OCI-LY3 (cell line): ENCODE data around the gene GNPDA1.

Experiments used
- H2AFZ ChIP-seq: fragments of 200-600, 300-600 bp; shearing (Covaris generic); 2 replicates; pipeline ENCODE4 v1.6.0; 2014; ENCODE audit warnings: antibody characterized with exemption, low read depth, low read length
- H3K27ac ChIP-seq: fragments of 200-600, 300-600 bp; sonication (generic); 2 replicates; pipeline ENCODE4 v1.5.1; 2014; ENCODE audit warnings: mild to moderate bottlenecking, low read length, moderate library complexity, mixed read lengths
- H3K27me3 ChIP-seq: fragments of 200-600, 300-600 bp; sonication (generic); 2 replicates; pipeline ENCODE4 v1.6.1; 2014; ENCODE audit warnings: low read depth, low read length, mixed read lengths
- H3K36me3 ChIP-seq: fragments of 200-600, 300-600 bp; sonication (generic); replicated peaks from 2 replicates; pipeline ENCODE3; 2014; ENCODE audit warnings: low read depth, low read length, mixed read lengths
- H3K4me1 ChIP-seq: fragments of 300-600, 200-600 bp; sonication (generic); 2 replicates; pipeline ENCODE4 v1.6.1; 2014; ENCODE audit warnings: low read length, mixed read lengths
- H3K4me2 ChIP-seq: fragments of 200-600, 300-600 bp; sonication (generic); 2 replicates; pipeline ENCODE4 v1.6.1; 2014; ENCODE audit warnings: low read length, mixed read lengths
- H3K4me3 ChIP-seq: fragments of 300-600, 200-600 bp; sonication (generic); 2 replicates; pipeline ENCODE4 v1.5.1; 2014; ENCODE audit warnings: antibody characterized with exemption, mild to moderate bottlenecking, low read length, moderate library complexity
- H3K79me2 ChIP-seq: fragments of 300-600, 200-600 bp; shearing (Covaris generic); 2 replicates; pipeline ENCODE4 v1.6.1; 2014; ENCODE audit warnings: mild to moderate bottlenecking, low read length, mixed read lengths
- H3K9ac ChIP-seq: fragments of 300-600, 200-600 bp; shearing (Covaris generic); 2 replicates; pipeline ENCODE4 v1.6.0; 2014; ENCODE audit warnings: mild to moderate bottlenecking, low read length, moderate library complexity
- H3K9me3 ChIP-seq: fragments of 200-600, 300-600 bp; shearing (Covaris generic); 2 replicates; pipeline ENCODE4 v1.6.1; 2014; ENCODE audit warnings: low read length, mixed read lengths; ENCODE audit not compliant: insufficient read depth
- H4K20me1 ChIP-seq: fragments of 200-600, 300-600 bp; sonication (generic); 2 replicates; pipeline ENCODE4 v1.6.1; 2016; ENCODE audit warnings: low read length, mixed read lengths; ENCODE audit not compliant: insufficient read depth
- CTCF ChIP-seq: fragments of 200-600, 300-600 bp; sonication (generic); IDR thresholded peaks from 2 replicates; pipeline ENCODE4 v1.5.1; 2014; ENCODE audit warnings: antibody characterized with exemption, low read length, low read depth
- EZH2phosphoT487 ChIP-seq: fragments of 200-600 bp; shearing (Covaris generic); IDR thresholded peaks from 2 replicates; pipeline ENCODE4 v1.6.1; 2018; ENCODE audit warnings: antibody characterized with exemption, mixed run types, low read depth

The GNPDA1 gene

GRCh38 chr5:141961466-141961865 is 51.4 kb downstream of the GNPDA1 start:
- Histone ChIP-seq H3K27me3 (no peaks in the 10 kb centered on the region), H3K4me2 (no peak overlapping the region), H3K9ac (no peak overlapping the region), H3K9me3 (no peaks in the 10 kb centered on the region), H3K4me3 (no peak overlapping the region), H4K20me1 (no peaks in the 10 kb centered on the region), H3K79me2 (no peaks in the 10 kb centered on the region), H3K36me3 (no peaks in the 10 kb centered on the region), H2AFZ (peak overlapping the region; percentile 68), H3K27ac (no peak overlapping the region), H3K4me1 (peaks cover 12% of the 10 kb centered on the region)
- TF ChIP-seq CTCF (no peak), EZH2phosphoT487 (no peak)

- TF ChIP-seq CTCF (peak; percentile 78), EZH2phosphoT487 (no peak)
- peaks cover 10% of the 10 kb centered on the region for H3K4me1 ChIP-seq
- peak overlapping the region; percentile 65 for H3K4me2 ChIP-seq
- no peaks in the 10 kb centered on the region for H3K36me3 ChIP-seq
- H3K9me3 ChIP-seq, result no peaks in the 10 kb centered on the region
- H3K9ac ChIP-seq, result peak overlapping the region; percentile 17; the same call in 1 of the 2 replicates
- H4K20me1 ChIP-seq, result no peaks in the 10 kb centered on the region
- H3K79me2 ChIP-seq, result no peaks in the 10 kb centered on the region
- peak overlapping the region; percentile 68 for H2AFZ ChIP-seq
- H3K27me3 ChIP-seq, result no peaks in the 10 kb centered on the region
- no peak overlapping the region for H3K27ac ChIP-seq
- peak overlapping the region; percentile 51 for H3K4me3 ChIP-seq
Observed at GRCh38 chr5:141960449-141961323, 52.1 kb downstream of the GNPDA1 start.

- Histone ChIP-seq H3K9me3 (no peaks in the 10 kb centered on the region), H3K4me1 (peaks cover 10% of the 10 kb centered on the region), H3K27me3 (no peaks in the 10 kb centered on the region), H3K79me2 (no peaks in the 10 kb centered on the region), H3K4me2 (peak overlapping the region; percentile 65; the same call in 1 of the 2 replicates), H2AFZ (0 out of 2 replicates have a peak overlapping the region, but pooled peaks have one; percentile 41), H3K36me3 (no peaks in the 10 kb centered on the region), H3K9ac (no peak overlapping the region), H3K4me3 (no peak overlapping the region), H4K20me1 (no peaks in the 10 kb centered on the region), H3K27ac (no peak overlapping the region)
- TF ChIP-seq EZH2phosphoT487, result no peak
- TF ChIP-seq CTCF, result peak; percentile 40
Observed at GRCh38 chr5:141960018-141960417, 52.8 kb downstream of the GNPDA1 start.

GRCh38 chr5:141958546-141959172 is 54.2 kb downstream of the GNPDA1 start:
- TF ChIP-seq EZH2phosphoT487 (no peak), CTCF (no peak)
- H3K9me3 ChIP-seq, result no peaks in the 10 kb centered on the region
- H2AFZ ChIP-seq, result no peak overlapping the region
- no peak overlapping the region for H3K4me3 ChIP-seq
- H3K27me3 ChIP-seq, result no peaks in the 10 kb centered on the region
- no peak overlapping the region for H3K4me2 ChIP-seq
- H3K4me1 ChIP-seq, result peaks cover 18% of the 10 kb centered on the region
- no peak overlapping the region for H3K9ac ChIP-seq
- no peaks in the 10 kb centered on the region for H4K20me1 ChIP-seq
- no peaks in the 10 kb centered on the region for H3K79me2 ChIP-seq
- H3K27ac ChIP-seq, result no peak overlapping the region
- no peaks in the 10 kb centered on the region for H3K36me3 ChIP-seq
